CD4-positive, alpha-beta T cell treated with Interleukin-10 for 1 hour (primary cell): ENCODE results near the gene KRT33A.
"Not testable (repeated sequence)": the region's sequence is repeated elsewhere in the genome, so short reads cannot be mapped to it uniquely, and the experiment has no call there.

Experiments
- DNase-seq: peaks from one replicate; pipeline ENCODE4 v3.0.0-alpha.2; 2020

Gene KRT33A

GRCh38 chr17:41360296-41360995, 9.8 kb upstream of the KRT33A start:
- no peak for DNase-seq

- DNase-seq, result no peak
These were observed 3.9 kb upstream of the KRT33A start for GRCh38 chr17:41354536-41354935.

DNA sequence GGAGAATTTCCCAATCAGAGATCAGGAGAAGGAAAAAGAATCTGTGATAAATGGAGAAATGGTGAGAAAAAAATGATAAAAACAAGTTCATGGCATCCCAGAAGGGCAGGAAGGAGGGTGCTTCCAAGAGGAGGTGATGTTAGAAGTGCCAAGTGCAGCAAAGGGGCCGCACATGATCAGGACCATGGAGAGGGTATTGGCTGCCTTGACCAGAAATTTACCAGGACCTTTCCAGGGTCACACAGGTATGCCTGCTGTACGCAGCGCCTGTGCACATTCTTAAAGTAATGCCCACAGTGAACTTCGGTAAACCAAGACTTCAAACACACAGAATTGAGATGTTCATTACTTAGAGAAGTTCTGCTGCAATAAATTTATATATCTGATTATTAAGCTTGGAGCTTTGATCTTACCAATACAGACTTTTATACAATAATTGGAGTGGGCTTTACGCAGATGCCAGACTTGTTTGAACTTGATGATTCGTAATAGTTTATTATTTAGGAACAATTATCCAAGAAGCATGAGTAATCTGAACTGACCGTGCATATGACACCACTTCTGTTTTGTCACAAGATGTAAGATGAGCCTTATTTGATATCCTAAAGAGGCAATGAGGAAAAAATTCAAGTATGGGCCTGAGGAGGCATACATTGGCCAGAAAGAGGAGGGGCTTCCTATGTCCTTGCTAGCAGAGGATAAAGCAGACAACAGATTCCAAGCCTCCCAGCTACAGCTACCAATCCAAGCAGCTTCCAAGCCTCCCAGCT, 2.2 kb upstream of the KRT33A start:
- no peak for DNase-seq

- no peak for DNase-seq
These were observed 549 bp upstream of the KRT33A start for GRCh38 chr17:41351177-41351576.

DNA sequence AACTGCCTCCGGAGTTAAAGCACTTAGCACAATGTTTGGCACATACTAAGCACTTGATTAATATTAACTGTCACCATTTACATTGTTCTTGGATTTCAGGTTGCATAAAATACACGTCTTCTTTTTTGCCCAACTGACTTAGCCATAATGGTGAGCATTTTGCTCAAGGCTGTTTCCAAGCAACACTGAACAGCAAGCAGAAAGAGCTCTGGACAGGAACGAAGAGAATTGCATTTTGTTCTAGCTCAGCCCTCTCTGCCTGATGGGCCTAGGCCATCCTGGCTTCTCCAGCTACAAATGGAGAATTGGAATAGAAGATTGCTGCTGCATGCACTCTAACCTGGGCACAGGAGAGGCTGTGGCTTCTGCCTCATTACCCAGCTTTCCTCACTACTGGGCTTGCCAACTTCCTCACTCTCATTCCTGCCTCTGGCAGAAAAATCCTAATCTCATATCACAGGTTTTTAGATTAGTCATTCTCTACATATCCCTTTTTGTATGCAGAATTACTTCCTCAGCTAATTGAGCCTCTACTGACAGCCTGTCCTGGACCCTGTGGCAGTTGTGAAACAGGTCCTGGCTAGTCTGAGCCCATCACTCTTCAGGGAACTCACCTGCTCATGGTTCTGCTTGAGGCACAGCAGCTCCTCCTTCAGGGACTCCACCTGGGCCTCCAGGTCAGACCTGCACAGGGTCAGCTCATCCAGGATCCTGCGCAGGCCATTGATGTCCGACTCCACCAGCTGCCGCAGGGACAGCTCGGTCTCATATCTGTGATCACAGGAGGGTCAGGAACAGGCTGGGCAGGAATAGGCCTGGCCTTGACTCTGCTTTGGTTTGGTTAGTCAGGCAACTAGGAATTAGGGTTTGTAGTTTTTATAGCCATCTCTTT, 2.5 kb downstream of the KRT33A start:
- no peak for DNase-seq

GRCh38 chr17:41346421-41346820, 4.2 kb downstream of the KRT33A start:
- not testable (repeated sequence) for DNase-seq

DNA sequence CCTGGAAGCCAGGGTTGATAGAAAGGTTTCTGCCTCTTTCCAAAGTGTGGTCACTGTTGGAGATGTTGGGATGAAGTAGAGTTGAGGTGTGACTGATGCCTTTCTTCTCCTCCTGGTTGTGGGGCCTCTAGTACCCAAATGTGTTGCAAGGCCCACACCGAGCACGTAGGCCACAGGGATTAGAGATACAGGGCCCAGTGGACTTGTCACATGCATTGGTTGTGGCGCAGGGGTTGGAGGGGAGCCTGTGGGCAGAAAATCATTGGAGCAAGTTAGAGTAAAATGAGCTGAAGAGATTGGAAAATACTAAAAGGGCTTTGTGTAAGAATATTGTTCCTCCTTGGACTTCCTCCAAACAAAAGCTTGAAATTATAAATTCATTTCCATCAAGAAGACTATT, 4.6 kb downstream of the KRT33A start:
- no peak for DNase-seq

GRCh38 chr17:41343029-41343428, 7.6 kb downstream of the KRT33A start:
- DNase-seq, result no peak

DNA sequence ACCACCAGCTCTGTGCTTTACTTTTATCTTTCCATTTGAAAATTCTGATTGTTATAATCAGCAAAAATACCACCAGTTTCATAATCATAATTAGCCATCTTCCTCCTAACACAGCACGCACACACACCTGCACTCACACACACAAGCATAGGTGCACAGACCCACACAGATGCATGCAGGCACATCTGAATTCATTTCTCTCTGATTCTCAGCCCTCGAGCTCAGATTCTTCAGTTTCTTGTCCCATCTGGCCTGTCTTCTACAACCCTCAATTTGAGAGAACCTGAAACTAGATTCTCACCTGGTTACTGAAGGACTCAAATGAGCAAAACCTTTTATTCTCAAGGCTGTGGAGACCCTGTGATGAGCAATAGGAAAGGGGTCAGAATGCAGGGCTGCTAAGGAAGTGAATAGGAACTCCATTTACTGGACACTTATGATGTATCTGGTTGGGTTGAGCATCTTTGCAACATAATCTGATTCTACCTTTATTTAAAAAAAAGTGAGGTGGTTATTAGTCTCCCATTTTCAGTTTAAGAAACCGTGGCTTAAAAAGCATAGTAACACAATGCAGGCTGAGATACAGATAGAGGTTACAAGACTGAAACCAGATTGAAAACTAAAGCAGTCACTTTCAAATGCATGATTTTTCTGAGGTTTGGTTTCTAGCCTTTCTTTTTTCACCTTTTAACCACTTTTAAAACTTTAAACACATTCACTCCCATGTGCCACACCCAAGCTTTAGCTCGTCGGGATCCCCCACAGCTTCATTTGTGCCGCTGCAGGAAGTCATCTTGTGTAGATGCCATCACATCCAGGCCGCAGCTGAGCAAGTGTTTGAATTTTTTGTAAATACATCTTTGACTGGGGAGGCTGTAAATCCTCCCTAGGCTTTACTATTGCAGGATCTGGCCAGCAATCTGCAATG, 9.4 kb downstream of the KRT33A start:
- peak; percentile 71 for DNase-seq

DNA sequence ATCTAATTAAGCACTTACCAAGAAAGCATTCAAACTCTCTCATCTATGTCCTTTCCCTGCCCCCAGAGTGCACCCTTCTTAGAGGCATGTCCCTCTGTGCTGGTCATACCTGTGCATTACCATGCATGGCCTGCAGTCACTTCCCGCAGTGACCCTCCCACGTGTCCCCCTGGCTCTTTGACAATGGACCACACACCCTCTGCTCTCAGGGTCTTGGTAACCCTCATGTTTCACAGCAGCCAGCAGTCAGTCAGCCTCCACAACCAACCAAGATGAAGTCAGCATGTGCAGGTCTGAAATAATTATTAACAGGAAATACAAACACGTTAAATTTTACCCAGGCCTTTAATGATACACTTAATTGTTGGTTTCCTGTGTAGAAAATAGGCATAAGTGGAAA, 10.1 kb downstream of the KRT33A start:
- DNase-seq, result no peak

GRCh38 chr17:41339571-41340172, 11.0 kb downstream of the KRT33A start:
- no peak for DNase-seq

DNA sequence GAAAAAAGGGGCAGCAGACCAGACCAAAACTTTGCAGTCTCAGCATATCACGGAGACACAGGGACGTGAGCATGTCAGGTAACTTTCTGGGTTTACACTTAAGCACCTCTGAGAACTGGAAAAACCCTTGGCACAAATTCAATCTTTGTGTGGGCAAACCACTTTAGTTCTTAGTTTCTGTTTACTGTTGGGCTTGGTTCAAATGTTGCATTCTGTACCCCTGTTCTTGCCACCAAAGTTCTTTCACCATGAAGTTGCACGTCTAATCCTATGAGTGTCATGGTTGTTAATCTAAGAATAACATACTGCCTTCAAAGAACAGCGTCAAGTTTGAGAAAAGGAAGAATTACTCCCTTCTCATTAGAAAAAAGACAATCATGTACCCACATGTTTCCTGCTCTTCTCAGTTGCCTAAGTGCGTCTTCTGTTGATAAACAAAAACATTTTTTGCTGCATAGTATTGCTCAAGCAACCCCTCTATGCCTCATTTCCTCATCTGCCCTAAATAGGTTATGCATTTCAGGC, 11.6 kb downstream of the KRT33A start:
- peak; percentile 85 for DNase-seq

GRCh38 chr17:41335747-41336146, 14.9 kb downstream of the KRT33A start:
- DNase-seq, result no peak

DNA sequence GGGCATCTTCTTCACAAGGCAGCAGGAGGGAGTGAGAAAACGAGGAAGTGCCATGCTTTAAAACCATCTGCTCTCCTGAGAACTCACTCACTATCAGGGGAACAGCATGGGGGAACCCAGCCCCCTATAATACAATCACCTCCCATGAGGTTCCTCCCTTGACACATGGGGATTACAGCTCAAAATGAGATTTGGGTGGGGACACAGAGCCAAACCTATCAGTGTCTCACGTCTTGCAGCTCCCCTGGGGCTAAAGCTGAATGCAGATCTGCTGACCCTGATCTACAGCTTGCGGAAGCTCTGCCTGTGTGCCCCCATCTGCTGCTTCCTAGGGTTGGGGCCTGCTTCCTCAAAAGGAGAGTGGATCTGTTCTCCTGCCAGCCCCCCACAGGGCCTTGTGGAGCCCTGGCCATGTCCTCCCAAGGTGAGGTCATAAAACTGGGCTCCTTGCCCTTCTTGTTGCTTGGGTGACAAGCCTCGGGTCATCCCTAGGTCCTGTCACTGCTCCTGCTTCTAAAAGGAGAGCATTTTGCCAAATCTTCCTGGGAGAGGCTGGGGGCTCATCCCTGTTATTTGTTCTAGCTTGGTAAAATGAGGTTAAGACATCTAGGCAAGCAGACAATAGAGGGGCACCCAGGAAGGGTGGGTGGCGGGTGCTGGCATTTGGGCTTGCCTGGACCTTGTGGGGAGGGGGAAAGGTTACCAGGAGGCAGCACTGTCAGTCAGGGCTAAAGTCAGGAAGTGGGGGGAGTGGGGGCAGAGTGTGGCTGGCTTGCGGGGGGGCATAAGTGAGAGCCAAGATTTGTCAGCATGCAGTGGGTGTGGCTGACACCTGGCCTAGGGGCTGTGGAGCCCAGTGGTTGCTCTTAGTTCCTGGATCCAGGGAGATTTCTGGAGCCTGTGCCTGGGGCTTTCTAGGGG, 16.0 kb downstream of the KRT33A start:
- DNase-seq, result peak; percentile 21

DNA sequence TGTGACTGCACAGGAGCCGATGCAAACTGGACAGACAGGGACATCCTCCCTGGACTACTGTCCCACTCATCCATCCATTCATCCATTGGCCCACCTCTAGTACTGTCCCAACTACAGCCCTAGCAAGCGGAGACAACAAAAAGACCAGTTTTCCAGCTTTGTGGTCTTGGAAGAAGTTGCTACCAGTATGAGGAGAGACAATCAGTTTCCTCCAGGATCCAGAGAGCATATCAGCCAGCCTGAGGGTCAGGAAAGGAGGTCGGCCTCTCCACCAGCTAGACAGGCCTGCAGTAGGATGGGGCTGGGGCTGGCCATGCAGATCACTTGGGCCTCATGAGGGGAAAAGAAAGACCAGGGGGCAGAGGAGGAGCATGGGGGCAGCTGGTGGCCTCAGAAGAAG, 16.8 kb downstream of the KRT33A start:
- no peak for DNase-seq

DNA sequence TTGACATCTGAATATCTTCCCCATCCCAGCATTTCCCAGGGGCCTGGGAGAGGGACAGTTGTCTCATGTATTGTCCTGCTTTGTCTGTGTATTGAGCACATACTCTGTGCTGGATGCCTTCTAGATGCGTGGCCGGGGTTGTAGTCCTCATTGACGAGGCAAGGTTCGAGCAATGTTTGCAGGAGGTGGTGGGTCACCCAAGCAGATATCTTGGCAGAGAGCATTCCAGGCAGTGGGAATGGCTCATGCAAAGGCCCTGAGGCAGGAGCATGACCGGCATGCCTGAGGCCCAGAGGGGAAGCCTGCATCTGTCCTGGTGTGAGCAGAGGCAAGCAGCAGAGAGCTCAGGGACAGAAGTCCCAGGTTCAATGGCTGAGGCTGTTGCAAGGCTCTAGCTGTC, 17.5 kb downstream of the KRT33A start:
- DNase-seq, result no peak

DNA sequence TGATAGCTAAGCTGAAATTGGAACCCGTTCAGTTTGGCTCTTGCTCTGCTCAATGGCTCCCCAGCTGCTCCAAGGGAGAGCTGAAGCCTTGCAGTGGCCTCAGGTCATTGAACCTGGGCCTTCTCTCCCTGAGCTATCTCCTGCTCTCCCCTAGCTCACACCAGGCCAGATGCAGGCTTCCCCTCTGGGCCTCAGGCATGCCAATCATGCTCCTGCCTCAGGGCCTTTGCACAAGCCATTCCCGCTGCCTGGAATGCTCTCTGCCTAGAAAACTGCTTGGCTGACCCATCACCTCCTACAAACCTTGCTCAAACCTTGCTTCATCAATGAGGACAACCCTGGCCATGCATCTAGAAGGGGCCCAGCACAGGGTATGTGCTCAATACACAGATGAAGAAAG, 18.4 kb downstream of the KRT33A start:
- DNase-seq, result no peak

DNA sequence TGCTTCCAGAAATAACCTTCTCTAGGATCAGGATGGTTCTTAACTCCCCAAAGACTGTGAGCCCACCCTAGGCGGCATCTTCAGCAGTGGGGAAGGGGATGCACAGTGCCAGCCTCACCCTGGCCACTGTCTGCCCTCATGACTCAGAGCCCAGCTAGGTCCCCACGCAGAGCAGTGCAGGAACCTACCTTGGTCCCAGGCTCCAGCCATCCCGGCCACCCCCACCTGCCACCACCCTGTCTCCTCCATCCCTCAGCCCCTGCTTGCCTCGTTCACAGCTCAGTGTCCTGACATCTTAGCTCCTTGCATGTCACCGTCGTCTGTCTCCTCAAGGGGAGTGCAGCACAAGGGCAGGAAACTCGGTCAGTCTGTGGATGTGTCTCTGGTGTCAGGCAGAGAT, 19.0 kb downstream of the KRT33A start:
- no peak for DNase-seq

DNA sequence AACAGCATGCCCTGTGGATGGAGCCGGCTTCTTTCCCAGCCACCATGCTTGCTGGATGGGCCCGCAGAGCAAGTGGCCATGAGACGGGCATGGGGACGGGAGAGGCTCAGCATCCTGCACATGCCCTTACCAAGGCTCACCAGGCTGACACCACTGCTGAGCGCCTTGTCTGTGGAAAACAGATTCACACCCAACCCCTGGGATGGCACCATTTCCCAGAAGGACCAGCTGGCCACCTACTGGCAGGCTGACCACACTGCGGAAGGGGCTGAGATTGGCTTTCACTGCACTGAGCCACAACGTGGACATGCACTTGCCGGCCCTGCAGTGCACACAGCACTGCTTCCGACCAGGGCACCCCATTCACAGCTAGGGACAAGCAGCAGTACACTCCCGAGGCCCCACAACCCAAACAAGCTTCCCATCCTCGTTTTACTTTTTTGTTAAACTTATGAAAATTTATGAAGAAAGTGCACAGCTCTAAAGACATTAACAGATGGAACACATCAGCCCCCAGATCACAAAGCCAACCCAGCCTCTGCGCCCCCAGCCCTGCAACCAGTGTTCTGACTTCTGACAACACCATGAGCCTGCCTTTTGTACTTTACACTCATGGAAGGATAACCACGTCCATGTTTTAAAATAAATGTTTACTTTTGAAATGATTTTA, 21.2 kb downstream of the KRT33A start:
- DNase-seq, result no peak

GRCh38 chr17:41328207-41328606, 22.4 kb downstream of the KRT33A start:
- no peak for DNase-seq
